ENCODE data around the gene SEC16B. TPM values are rescaled to one million over a fixed set of nuclear protein-coding genes. Genes with fewer than 3 reads are reported as not detected.

Gene SEC16B
- total and polyA plus RNA-seq, 4 donors: 10.9 to 56.8 (median 29.4) TPM

DNA sequence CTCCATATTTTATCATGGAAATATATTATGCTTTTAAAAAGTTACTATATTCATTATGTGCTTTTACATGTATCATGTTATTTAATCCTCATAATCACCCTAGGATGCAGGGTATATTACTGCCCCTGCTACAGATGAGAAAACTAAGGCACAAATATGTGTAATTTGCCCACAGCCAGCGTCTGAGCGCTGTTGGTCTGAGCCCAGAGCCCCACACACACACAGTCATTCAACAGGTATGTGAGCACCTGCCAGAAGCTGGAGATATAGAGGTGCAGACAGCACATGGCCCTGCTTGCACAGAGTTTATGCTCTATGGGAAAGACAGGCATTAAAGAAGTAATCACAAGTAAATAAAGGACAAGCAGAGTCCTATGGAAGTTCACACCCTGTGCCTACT is 49.8 kb upstream of the SEC16B start:
- WGBS: 96% methylated on average over 2 of the region's 2 CpGs
- Histone ChIP-seq H3K36me3 (ENCODE audit: control insufficient read depth in 4 of 4, insufficient read depth in 3 of 4, low read depth in 1 of 4, low read length in 3 of 4) (peaks cover 5 to 27% (median 16%) of the 10 kb centered on the region in 4 donors), H3K9ac (ENCODE audit: low read depth in 1 of 2, low read length in 2 of 2) (no peak overlapping the region), H3K9me3 (ENCODE audit: control insufficient read depth in 4 of 4, low read length in 3 of 4) (no peaks in the 10 kb centered on the region), H3K27me3 (ENCODE audit: control insufficient read depth in 4 of 4, insufficient read depth in 4 of 4, low read length in 3 of 4) (no peaks in the 10 kb centered on the region), H3K4me1 (ENCODE audit: control insufficient read depth in 4 of 4, insufficient read depth in 4 of 4, low read length in 3 of 4) (peaks cover 6 to 24% (median 19%) of the 10 kb centered on the region in 4 donors), H3K27ac (ENCODE audit: low read depth in 1 of 2, low read length in 2 of 2) (no peak overlapping the region), H3K4me3 (ENCODE audit: low read depth in 1 of 3, low read length in 3 of 3) (no peak overlapping the region)
- TF ChIP-seq RXRA (IDR thresholded peaks at IDR 0.05) (no peak), FOXA2 (IDR thresholded peaks at IDR 0.05) (no peak), TAF1 (conservative IDR thresholded peaks at IDR 0.05) (no peak), RAD21 (IDR thresholded peaks at IDR 0.05) (no peak), EGR1 (IDR thresholded peaks at IDR 0.05; ENCODE audit: low read depth in 2 of 2) (no peak), HNF4G (IDR thresholded peaks at IDR 0.05) (no peak), NR2F2 (IDR thresholded peaks at IDR 0.05) (no peak), GABPA (IDR thresholded peaks at IDR 0.05 in 1 of 2, conservative IDR thresholded peaks at IDR 0.05 in 1 of 2) (no peak), JUND (IDR thresholded peaks at IDR 0.05) (no peak), FOXA1 (IDR thresholded peaks at IDR 0.05) (no peak), YY1 (IDR thresholded peaks at IDR 0.05) (no peak), HNF4A (conservative IDR thresholded peaks at IDR 0.05) (no peak), SP1 (IDR thresholded peaks at IDR 0.05) (no peak)
- TF ChIP-seq, protein P1, sequence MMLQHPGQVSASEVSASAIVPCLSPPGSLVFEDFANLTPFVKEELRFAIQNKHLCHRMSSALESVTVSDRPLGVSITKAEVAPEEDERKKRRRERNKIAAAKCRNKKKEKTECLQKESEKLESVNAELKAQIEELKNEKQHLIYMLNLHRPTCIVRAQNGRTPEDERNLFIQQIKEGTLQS (IDR thresholded peaks at IDR 0.05): no peak
- TF ChIP-seq, protein P2, sequence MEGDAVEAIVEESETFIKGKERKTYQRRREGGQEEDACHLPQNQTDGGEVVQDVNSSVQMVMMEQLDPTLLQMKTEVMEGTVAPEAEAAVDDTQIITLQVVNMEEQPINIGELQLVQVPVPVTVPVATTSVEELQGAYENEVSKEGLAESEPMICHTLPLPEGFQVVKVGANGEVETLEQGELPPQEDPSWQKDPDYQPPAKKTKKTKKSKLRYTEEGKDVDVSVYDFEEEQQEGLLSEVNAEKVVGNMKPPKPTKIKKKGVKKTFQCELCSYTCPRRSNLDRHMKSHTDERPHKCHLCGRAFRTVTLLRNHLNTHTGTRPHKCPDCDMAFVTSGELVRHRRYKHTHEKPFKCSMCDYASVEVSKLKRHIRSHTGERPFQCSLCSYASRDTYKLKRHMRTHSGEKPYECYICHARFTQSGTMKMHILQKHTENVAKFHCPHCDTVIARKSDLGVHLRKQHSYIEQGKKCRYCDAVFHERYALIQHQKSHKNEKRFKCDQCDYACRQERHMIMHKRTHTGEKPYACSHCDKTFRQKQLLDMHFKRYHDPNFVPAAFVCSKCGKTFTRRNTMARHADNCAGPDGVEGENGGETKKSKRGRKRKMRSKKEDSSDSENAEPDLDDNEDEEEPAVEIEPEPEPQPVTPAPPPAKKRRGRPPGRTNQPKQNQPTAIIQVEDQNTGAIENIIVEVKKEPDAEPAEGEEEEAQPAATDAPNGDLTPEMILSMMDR (IDR thresholded peaks at IDR 0.05; ENCODE audit: low read depth, low read length, missing input control): no peak
- TF ChIP-seq, protein P3, sequence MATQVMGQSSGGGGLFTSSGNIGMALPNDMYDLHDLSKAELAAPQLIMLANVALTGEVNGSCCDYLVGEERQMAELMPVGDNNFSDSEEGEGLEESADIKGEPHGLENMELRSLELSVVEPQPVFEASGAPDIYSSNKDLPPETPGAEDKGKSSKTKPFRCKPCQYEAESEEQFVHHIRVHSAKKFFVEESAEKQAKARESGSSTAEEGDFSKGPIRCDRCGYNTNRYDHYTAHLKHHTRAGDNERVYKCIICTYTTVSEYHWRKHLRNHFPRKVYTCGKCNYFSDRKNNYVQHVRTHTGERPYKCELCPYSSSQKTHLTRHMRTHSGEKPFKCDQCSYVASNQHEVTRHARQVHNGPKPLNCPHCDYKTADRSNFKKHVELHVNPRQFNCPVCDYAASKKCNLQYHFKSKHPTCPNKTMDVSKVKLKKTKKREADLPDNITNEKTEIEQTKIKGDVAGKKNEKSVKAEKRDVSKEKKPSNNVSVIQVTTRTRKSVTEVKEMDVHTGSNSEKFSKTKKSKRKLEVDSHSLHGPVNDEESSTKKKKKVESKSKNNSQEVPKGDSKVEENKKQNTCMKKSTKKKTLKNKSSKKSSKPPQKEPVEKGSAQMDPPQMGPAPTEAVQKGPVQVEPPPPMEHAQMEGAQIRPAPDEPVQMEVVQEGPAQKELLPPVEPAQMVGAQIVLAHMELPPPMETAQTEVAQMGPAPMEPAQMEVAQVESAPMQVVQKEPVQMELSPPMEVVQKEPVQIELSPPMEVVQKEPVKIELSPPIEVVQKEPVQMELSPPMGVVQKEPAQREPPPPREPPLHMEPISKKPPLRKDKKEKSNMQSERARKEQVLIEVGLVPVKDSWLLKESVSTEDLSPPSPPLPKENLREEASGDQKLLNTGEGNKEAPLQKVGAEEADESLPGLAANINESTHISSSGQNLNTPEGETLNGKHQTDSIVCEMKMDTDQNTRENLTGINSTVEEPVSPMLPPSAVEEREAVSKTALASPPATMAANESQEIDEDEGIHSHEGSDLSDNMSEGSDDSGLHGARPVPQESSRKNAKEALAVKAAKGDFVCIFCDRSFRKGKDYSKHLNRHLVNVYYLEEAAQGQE (IDR thresholded peaks at IDR 0.05): no peak
- TF ChIP-seq, protein P4, sequence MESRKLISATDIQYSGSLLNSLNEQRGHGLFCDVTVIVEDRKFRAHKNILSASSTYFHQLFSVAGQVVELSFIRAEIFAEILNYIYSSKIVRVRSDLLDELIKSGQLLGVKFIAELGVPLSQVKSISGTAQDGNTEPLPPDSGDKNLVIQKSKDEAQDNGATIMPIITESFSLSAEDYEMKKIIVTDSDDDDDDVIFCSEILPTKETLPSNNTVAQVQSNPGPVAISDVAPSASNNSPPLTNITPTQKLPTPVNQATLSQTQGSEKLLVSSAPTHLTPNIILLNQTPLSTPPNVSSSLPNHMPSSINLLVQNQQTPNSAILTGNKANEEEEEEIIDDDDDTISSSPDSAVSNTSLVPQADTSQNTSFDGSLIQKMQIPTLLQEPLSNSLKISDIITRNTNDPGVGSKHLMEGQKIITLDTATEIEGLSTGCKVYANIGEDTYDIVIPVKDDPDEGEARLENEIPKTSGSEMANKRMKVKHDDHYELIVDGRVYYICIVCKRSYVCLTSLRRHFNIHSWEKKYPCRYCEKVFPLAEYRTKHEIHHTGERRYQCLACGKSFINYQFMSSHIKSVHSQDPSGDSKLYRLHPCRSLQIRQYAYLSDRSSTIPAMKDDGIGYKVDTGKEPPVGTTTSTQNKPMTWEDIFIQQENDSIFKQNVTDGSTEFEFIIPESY (IDR thresholded peaks at IDR 0.05): no peak
- TF ChIP-seq, protein P5, sequence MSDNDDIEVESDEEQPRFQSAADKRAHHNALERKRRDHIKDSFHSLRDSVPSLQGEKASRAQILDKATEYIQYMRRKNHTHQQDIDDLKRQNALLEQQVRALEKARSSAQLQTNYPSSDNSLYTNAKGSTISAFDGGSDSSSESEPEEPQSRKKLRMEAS (IDR thresholded peaks at IDR 0.05): no peak
- no peak for DNase-seq (ENCODE audit: low spot score)

All from liver (tissue), 9 donors.